Erythroblast (primary cell): ENCODE measurements around the gene ZNF599.

Experiments used
- GATA1 ChIP-seq: IDR thresholded peaks from 2 replicates; pipeline ENCODE4 v1.6.1; 2011; ENCODE audit warnings: low read depth, mild to moderate bottlenecking, control low read depth, low read length, moderate library complexity
- POLR2A ChIP-seq: IDR thresholded peaks from 2 replicates; pipeline ENCODE4 v1.6.1; 2011; ENCODE audit warnings: mild to moderate bottlenecking, low read length

- TF ChIP-seq POLR2A (no peak), GATA1 (no peak)
Observed at GRCh38 chr19:34806976-34807860, 34.2 kb upstream of the ZNF599 start.
